Measurements from ENCODE around the gene IL18RAP. TPM values are rescaled to one million over a fixed set of nuclear protein-coding genes. Genes with fewer than 3 reads are reported as not detected.

The IL18RAP gene
- total RNA-seq, 1 donor: 0.09 TPM

DNA sequence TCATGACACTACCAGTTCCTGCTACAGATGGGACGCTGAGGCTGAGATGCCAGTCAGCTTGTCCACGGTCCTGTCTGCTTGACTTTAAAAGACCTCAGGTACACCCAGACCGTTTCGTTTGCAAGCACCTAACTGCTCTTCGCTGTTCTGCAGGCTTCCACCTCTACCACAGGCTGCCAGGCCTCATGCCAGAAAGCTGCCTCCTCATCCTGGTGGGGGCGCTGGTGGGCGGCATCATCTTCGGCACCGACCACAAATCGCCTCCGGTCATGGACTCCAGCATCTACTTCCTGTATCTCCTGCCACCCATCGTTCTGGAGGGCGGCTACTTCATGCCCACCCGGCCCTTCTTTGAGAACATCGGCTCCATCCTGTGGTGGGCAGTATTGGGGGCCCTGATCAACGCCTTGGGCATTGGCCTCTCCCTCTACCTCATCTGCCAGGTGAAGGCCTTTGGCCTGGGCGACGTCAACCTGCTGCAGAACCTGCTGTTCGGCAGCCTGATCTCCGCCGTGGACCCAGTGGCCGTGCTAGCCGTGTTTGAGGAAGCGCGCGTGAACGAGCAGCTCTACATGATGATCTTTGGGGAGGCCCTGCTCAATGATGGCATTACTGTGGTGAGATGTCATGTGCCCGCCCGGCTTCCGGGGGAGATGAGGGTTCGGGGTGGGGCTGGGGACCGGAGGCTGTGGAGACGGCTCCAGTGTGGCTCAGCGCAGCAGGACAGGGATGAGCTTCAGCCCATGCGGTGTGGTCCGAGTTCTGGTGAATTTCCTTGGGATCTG is 55.9 kb downstream of the IL18RAP start:
- DNase-seq (ENCODE audit: low read depth): no peak
- no peak overlapping the region for H3K4me3 ChIP-seq (ENCODE audit: low read depth, low read length)
- TF ChIP-seq, protein P1, sequence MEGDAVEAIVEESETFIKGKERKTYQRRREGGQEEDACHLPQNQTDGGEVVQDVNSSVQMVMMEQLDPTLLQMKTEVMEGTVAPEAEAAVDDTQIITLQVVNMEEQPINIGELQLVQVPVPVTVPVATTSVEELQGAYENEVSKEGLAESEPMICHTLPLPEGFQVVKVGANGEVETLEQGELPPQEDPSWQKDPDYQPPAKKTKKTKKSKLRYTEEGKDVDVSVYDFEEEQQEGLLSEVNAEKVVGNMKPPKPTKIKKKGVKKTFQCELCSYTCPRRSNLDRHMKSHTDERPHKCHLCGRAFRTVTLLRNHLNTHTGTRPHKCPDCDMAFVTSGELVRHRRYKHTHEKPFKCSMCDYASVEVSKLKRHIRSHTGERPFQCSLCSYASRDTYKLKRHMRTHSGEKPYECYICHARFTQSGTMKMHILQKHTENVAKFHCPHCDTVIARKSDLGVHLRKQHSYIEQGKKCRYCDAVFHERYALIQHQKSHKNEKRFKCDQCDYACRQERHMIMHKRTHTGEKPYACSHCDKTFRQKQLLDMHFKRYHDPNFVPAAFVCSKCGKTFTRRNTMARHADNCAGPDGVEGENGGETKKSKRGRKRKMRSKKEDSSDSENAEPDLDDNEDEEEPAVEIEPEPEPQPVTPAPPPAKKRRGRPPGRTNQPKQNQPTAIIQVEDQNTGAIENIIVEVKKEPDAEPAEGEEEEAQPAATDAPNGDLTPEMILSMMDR (IDR thresholded peaks at IDR 0.05; ENCODE audit: insufficient read depth, low read length): no peak

DNA sequence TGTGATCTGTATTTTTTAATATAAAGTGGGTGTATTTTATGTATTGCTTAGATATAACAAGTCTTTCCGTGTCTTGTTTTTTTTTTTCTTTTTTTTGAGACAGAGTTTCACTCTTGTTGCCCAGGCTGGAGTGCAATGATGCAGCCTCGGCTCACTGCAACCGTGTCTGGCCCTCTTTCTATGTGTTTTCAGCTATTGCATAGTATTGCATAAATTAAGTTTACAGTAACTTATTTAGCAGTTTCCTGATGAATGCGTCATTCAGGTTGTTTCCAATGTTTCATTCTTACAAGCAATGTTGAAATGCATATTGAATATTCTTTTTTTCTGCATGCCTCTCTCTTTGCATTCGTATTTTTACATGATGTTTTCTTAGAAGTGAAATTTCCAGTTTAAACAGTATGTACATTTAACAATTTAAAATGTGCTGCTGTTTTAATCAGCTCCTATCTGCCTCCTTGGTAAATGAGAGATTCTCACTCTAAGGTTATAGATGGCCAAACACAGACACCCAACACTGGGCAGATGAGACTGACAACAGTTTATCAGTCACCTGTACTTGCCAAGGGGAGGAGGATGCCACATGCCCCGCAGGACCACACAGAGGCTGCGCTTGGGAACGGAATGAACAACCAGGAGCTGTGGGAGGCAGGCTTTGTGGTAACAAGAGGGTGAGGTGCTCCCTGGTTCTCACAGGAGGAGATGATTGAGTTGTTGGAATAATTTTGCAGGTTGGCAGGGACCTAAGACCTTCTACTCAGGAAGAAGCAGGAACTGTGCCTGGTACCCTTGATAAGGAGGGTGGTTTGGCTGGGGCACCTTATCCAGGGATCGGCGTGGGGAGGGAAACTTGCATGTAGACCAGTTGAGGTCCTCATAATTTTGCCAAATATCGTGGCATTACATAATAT is 57.6 kb downstream of the IL18RAP start:
- no peak overlapping the region for H3K4me3 ChIP-seq (ENCODE audit: low read depth, low read length)
- TF ChIP-seq, protein P1 (IDR thresholded peaks at IDR 0.05; ENCODE audit: insufficient read depth, low read length): no peak
- peak; percentile 11 for DNase-seq (ENCODE audit: low read depth)

DNA sequence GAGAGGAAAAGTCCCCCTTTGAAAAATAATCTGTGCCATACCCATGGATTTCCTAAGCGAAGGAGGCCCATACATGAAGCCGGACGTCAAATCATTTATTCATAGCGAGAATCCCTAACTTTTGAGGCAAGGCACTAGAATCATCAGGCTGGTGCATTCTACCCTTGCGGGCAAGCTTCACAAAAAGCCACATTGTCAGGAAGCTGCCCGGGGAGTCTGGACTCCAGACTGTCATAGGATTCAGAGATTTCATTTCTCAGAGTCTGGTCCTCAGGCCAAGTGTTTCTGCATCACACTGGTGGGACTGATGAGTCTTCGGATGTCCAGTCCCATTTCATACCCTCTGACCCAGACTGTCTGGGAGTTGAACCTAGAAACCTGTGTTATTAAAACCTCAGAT is 59.0 kb downstream of the IL18RAP start:
- no peak overlapping the region for H3K4me3 ChIP-seq (ENCODE audit: low read depth, low read length)
- DNase-seq (ENCODE audit: low read depth): no peak

DNA sequence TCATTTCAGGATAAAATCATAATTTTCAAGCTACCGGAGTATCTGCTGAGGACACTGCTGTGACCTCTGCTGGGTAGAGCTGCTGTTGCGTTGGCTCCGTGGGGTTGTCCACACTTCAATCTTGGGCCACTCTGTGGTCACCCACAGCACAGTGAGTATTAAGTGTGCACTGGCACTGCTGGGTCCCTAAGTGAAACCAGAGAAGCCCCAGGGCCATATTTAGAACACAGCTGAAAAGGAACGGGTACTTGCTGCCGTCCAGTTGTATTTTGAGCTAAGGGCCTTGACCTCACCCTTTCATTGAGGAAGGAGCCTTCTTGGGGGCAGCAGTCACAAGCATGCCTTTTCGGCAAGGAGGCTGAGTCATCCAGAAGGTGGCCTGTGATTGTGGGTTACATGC is 60.1 kb downstream of the IL18RAP start:
- H3K4me3 ChIP-seq (ENCODE audit: low read depth, low read length): no peak overlapping the region
- TF ChIP-seq, protein P1 (IDR thresholded peaks at IDR 0.05; ENCODE audit: insufficient read depth, low read length): no peak
- DNase-seq (ENCODE audit: low read depth): no peak

More for the DNA sequence above, 59.0 kb downstream of the IL18RAP start:
- TF ChIP-seq, protein P1 (IDR thresholded peaks at IDR 0.05; ENCODE audit: insufficient read depth, low read length): no peak

DNA sequence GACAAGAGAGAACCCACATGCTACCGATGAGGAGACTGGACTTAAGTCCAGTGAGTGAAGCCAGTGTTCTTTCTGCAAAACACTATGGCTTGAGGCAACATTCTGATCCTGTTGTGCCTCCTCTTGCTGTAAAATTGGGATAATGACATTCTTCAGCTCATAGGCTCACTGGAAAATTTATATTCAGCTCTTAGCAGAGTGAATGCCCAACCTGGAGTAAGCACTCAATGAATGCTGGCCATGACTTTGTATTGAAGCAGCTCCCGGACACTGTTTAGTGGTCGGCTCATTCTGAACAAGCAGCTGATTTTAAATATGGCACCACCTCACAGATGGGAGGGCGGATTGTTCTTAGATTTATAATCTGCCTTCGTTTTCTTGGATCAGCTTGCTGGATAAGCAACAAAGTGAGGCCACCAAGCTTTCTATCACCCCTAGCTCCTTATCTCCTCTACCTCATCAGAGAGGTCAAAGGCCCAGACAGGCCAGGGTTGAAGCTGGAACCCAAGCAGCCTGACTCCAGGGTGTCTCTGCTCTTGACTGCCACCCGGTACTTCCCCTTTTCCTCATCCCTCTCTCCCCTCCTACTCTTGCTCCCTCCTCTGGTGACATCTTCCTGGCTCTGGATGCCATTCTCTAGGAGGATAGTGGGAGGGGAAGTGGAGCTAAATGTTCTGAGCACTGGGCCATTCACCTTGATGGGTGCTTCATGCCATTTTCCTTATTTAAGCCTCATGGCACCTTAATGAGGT is 61.5 kb downstream of the IL18RAP start:
- no peak for DNase-seq (ENCODE audit: low read depth)
- TF ChIP-seq, protein P1 (IDR thresholded peaks at IDR 0.05; ENCODE audit: insufficient read depth, low read length): no peak
- H3K4me3 ChIP-seq (ENCODE audit: low read depth, low read length): no peak overlapping the region

DNA sequence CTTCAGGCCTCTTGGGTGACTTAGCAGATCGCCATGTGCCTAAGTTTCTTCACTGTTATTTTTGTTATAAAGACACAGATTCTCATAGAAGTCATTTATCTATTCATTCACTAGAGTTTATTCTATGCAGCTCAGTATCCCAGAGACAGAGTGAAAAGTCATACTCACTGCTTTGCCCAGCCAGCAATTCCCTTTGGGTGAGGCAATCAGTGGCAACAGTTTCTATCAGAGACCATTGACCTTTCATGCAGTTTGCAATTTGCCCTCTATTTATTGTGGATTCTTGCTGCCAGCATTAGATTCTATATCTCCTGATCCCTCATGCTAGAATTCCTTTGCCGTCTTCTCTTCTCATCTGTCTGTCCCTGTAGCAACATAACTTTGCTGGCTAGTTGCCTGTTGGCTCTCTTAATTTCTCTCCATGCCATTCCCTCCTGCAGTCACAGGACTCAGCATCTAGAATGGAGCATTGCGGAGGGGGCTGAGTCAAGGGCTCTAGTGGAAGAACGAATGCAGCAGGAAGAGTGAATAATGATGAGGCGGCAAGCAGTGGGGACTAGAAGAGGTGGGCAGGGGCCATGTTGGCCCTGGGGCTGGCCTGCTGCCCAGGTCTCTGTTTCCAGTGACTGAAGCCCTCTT is 62.3 kb downstream of the IL18RAP start:
- peak; percentile 46 for DNase-seq (ENCODE audit: low read depth)
- TF ChIP-seq, protein P1 (IDR thresholded peaks at IDR 0.05; ENCODE audit: insufficient read depth, low read length): no peak
- no peak overlapping the region for H3K4me3 ChIP-seq (ENCODE audit: low read depth, low read length)

All from fibroblast of the aortic adventitia (primary cell).